Measurements from ENCODE around the gene BCL7B.

DNA sequence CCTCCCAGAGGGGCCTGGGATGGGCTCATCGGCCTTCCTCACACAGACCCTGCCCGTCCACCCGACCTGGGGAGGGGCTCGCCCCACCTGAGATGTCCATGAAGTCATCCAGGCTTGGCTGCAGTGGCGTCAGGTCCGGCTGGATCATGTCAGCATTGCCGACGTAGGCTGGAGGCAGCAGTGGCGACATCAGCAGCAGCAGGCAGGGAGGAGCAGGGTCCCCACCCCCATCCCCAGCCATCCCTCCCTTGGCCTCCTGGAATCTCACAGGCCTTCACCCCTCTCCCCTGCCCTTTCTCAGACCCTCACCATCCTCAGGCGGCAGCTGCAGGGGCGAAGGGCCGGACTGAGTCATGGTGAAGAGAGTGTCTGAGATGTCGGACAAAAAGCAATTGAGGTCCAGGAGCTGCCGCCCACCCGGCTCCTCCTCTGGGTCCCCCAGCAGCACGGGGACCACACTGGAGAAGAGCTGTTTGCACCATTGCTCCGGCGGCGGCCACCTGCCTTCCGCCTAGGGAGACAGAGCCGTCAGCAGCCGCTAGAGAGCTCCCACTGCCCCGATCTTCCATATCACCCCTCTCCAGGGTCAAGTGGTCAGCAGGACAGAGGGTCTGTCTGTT lies 48.2 kb upstream of the BCL7B start:
- TF ChIP-seq CTCF (IDR thresholded peaks at IDR 0.05; ENCODE audit: insufficient read depth, low read length, poor library complexity, severe bottlenecking) (no peak), EZH2phosphoT487 (conservative IDR thresholded peaks at IDR 0.05; ENCODE audit: low read length) (no peak)
